GM18858 (cell line): Measurements from ENCODE around the gene ZNF414.
"Not testable (repeated sequence)": the region's sequence is repeated elsewhere in the genome, so short reads cannot be mapped to it uniquely, and the experiment has no call there.

ENCODE experiments used
- ATAC-seq: cut with Tn5 transposase; IDR thresholded peaks from one replicate; pipeline ENCODE4 v1.9.1; 2021; ENCODE audit not compliant: unreplicated experiment

ZNF414 gene

GRCh38 chr19:8518536-8518935 is 4.6 kb upstream of the ZNF414 start:
- ATAC-seq: no peak

GRCh38 chr19:8517551-8518442 is 3.8 kb upstream of the ZNF414 start:
- no peak for ATAC-seq

GRCh38 chr19:8515317-8515716 is 1.4 kb upstream of the ZNF414 start:
- no peak for ATAC-seq

- not testable (repeated sequence) for ATAC-seq
Measured at GRCh38 chr19:8514505-8515009, 590 bp upstream of the ZNF414 start.

DNA sequence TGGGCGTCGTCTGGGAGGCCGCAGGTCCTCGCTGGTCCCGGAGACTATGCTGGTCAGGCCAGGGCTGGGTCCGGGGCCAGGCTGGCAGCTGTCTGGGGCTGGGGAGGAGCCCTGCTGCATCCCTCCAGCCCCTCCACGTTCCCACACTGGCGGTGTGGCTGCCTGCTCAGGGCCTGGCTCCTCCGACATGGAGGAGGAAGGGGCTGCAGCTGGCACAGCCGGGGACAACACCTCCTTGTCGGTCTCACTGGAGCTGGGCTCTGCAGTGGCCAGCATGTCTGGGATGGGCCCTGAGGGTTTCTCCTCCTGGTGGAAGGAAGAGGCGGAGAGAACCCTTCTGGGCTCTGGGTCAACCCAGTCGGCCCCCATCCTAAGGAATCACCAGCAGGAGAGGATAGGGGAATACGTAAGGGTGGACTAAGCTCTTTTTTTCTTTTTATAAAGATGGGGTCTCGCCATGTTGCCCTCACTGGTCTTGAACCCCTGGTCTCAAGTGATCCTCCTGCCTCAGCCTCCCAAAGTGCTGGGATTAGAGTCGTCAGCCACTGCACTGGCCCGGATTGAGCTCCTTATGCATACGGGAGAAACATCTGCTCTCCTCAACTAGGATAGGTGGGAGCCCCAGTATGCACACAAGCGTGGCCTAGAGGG is 806 bp downstream of the ZNF414 start:
- no peak for ATAC-seq

DNA sequence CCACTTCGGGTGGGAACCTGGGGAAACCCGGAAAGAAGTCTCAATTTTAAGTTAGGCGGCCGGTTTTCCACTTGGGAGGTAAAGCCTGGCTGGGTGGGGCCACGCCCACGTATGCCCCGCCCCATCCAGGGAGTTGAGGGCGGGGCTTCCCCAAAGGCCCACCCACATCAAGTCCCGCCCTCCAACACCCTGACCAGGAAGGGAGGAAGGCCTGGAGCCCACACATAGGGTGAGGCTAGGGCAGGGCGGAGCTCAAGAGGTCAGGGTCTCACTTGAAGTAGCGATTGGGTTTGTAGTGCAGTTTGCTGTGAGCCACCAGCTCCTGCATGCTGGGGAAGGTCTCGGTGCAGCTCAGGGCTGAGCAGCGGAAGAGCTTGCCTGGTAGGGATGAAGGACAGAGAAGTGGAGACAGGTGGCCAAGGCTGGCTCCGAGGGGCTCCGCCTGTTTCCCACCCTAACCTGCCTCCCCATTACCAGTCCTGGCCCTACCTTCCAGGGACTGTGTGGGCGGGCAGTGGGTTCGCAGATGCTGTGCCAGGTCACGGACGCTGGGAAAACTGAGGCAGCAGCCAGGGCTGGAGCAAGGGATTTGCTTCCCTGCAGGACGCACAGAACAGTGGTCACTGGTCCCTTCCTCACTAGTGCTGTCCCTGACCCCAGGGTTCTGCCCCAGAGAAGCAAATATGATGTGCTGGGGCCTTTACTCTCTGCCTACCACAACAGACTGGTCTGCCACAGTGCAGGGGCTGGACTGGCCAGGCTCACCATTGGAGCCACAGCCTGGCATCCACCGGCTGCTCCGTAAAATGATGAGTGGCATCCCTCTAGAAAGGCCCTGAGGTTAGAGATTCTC is 1.6 kb downstream of the ZNF414 start:
- no peak for ATAC-seq

DNA sequence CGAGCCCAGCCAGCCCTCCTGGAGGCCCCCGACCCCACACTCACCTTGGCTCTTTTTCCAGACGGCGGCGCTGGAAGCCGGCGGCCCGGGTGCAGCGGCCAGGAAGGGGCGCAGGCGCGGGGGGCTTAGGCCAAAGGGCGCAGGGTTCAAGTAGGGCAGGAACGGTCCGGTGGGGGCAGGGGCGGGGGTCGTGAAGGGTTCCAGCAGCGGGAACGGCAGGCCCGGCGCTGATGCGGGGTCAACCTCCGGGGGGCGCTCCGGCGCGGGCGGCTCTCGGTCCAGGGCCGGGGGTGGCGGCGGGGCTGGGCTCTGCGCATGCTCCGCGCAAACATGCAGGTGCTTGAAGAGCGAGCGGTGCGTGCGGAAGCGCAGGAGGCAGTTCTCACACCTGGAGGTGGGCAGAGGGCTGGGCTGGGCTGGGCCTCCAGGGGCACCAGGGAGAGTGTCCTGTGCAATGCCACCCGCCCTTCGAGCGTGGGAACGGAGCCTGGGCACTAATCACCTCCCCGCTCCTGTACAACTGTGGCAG is 2.3 kb downstream of the ZNF414 start:
- ATAC-seq: no peak

GRCh38 chr19:8510589-8511115 is 3.3 kb downstream of the ZNF414 start:
- no peak for ATAC-seq

GRCh38 chr19:8506402-8506957 is 7.5 kb downstream of the ZNF414 start:
- no peak for ATAC-seq

- no peak for ATAC-seq
Measured at GRCh38 chr19:8505680-8506401, 8.1 kb downstream of the ZNF414 start.

DNA sequence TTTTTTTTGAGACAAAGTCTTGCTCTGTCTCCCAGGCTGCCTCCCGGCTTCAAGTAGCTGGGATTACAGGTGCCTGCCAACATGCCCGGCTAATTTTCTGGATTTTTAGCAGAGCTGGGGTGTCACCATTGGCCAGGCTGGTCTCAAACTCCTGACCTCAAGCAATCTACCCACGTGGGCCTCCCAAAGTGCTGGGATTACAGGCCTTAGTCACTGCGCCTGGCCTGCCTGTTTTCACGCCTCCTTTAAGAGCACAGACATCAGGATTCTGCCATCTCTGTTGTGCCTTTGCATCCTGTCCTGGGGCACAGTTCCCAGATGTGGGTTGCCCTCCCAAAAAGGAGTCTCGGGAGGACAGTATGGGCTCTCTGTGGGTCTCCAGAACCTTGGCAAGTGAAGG is 9.0 kb downstream of the ZNF414 start:
- no peak for ATAC-seq

- ATAC-seq: no peak
Measured at GRCh38 chr19:8504171-8504570, 9.8 kb downstream of the ZNF414 start.

DNA sequence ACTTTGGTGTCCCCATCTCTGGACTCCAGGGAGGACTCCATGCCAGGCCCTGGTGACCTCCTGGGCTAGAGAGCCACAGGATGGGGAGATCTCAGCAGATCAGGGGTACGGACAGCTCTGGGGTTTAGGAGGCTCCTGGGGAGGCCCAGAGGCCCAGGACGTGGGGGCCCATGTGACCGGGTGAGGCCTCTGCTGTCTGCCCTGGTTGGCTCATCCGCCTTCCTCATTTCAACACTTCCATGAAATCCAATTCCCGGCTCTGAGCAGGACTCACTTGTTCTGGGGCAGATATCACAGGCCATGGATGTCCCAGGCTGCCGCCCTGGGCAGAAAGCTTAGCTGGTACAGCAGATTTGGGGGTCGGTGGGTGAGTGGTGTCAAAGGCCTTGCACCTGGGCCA is 10.5 kb downstream of the ZNF414 start:
- no peak for ATAC-seq

- no peak for ATAC-seq
Measured at GRCh38 chr19:8501981-8502380, 12.0 kb downstream of the ZNF414 start.

- no peak for ATAC-seq
Measured at GRCh38 chr19:8501516-8501915, 12.5 kb downstream of the ZNF414 start.

DNA sequence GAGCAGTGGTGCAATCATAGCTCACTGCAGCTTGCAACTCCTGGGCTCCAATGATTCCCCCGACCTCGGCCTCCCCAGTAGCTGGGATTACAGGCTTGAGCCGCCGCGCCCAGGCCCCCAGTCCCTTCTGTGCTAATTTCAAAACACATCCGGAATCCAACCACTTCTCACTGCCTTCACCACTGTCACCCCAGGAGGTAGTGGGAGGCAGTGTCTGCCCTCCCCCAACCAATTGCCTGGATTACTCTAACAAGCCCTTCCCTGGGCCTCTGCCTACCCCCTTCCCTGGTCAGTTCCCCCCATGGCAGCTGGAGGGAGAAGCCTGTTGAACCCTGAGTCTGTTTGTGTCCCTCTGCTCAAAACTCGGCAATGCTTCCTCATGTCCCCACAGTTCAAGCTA is 13.8 kb downstream of the ZNF414 start:
- ATAC-seq: no peak

- ATAC-seq: no peak
Measured at GRCh38 chr19:8499048-8499833, 14.7 kb downstream of the ZNF414 start.

- no peak for ATAC-seq
Measured at GRCh38 chr19:8498295-8498694, 15.7 kb downstream of the ZNF414 start.

- no peak for ATAC-seq
Measured at GRCh38 chr19:8494158-8494557, 19.8 kb downstream of the ZNF414 start.
